Dedifferentiated amniotic fluid mesenchymal stem cell (primary cell): ENCODE results near the gene EIF4G2.
"Not testable (repeated sequence)": the region's sequence is repeated elsewhere in the genome, so short reads cannot be mapped to it uniquely, and the experiment has no call there.

ENCODE experiments used
- DNase-seq: peaks from one replicate; pipeline ENCODE4 v3.0.0-alpha.2; 2016; ENCODE audit errors: extremely low spot score

The EIF4G2 gene

GRCh38 chr11:10808553-10809372 lies at the start of gene EIF4G2:
TSS of gene EIF4G2 (minus strand) at chr11:10808926.
- DNase-seq: peak; percentile 98

GRCh38 chr11:10857709-10858438 lies 49.1 kb upstream of the EIF4G2 start, which contains the start of gene ZBED5:
TSS of gene ZBED5 (minus strand) at chr11:10858053. CDS start at chr11:10854945, 3,108 bp downstream.
- DNase-seq: peak; percentile 96

DNA sequence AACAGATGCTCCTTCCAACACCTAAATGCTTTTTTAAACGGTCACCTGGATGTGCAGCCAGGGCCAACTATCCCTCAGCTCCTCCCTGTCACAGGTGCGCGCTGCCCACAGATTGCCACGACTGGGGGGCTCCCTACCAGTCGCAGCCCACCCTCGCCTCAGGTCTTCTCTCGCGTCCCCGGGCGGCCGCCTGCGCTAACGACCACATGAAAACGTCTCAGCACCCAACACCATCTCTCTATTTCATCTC lies 48.7 kb upstream of the EIF4G2 start:
- no peak for DNase-seq

DNA sequence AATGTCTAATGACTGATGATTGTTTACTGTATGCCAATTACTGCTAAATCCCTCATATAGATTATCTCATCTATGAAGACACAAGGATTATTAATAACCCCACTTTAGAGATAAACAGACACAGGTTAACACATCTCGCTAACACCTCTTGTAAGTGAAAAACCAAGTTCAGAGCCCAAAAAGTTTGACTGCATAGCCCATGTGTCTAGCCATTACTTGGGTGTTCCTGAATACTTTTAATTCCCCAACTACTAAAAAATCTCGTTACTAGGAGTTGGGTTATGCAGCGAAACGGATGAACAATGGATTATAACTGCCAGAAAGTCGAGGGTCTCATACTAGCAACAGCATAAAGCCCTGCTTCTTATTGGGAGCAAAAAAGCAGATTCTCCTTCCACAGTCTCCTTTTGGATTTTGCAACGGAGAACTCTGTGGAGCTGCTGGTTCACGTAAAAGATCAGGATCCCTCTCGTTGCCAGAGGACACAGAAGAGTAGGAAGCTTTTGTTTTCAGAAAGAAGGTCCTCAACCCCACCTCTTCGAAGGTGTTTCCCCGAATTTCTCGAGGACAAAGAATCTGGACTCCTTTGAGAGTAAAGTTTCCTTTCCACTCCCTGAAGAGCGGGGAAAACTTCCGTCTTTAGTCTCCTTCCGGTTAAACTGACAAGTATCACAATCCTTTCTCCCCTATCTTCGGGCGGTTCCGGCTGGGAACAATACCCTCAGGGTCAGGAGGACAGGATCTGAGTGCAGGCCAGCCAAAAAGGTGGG lies 48.1 kb upstream of the EIF4G2 start:
- DNase-seq: no peak

- DNase-seq: no peak
Observed at GRCh38 chr11:10855295-10855694, 46.6 kb upstream of the EIF4G2 start.

- no peak for DNase-seq
Observed at GRCh38 chr11:10847960-10848860, 39.5 kb upstream of the EIF4G2 start.

DNA sequence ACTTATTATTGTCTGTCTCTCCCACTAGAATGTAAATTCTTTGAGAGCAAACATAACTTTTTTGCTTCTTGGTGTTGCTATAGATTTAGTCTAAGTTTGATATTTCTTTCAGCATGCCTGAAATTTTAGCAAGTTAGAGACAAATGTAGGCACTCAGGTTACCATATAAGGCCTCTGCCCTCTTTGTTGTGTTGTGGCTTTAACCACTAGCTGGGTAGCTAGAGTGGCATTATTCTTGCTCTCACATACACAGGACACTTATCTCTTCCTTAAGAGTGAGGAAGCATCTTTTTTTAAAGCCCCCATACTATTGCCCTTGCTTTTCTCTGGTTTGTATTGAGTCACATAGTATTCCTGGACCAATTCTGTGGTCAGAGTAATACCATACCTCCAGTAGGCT lies 37.9 kb upstream of the EIF4G2 start:
- DNase-seq: no peak

DNA sequence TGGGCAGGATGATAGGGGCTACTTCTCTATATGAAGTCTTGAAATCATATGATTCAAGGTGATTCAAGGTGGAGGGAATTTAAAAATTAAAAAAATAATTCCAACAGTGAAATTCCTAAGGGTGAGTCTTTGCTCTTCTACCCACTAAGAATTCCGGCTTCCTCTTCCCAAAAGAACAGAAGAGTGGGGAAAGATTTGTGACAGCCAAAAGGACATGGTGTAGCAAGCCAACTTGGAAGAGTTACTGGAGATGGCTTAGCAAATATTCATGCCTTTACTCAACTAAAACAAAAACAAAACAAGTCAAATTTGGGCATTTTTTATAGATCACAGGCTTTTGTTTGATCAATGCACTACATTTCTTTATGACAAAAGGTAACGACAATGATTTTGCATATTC lies 36.9 kb upstream of the EIF4G2 start:
- no peak for DNase-seq

DNA sequence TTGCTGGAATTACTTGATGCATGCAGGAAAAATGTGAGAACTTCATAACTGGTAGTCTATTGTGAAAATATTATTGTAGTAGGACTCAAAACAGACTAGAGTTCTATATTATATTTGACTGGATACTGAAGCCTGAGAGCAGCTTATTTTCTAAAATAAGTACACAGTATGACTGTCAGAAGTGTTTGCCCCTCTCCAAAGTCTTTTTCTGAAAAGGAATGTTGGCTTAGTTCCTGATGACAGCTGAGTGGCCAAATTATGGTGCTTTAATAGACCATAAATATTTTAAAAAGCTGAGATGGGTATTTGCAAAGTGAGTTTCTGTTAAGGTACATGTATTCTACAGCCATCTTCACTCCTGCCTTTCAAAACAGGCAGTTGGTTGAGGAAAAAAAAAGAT lies 36.1 kb upstream of the EIF4G2 start:
- DNase-seq: no peak

GRCh38 chr11:10844356-10844755 lies 35.6 kb upstream of the EIF4G2 start:
- DNase-seq: no peak

DNA sequence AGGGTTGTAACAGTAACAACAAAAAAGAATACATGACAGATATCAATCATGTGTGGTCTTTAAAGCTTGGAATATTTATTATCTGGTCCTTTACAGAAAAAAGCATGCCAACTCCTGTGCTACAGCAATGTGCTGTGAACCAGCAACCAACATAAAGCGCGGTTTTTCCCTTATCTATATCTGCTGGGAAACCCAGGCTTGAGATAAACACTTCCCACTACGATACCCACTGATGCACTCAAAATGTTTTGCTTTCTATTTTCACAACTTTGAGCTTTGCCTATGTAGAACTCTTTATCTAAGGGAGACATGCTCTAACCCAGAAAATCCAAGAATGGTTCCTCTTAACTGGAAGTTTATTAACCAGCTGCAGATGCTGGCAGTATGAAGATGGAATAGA lies 30.2 kb upstream of the EIF4G2 start:
- DNase-seq: no peak

DNA sequence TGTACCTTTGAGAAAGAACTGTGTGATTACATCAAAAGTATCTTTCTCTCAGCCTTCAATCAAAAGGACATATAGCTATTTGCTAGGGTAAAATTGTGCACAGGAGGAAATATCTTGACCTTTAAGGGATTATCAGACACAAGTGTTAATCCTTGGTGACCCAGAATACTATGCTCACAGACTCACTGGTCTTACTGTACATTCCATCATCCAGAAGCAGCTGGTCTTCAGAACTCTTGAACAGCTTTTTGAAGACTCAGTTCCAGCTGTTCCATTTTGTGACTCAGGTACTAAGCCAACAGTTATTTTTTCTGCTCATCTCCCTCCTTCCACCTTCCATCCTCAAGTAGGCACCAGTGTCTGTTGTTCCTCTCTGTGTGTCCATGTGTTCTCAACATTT lies 29.4 kb upstream of the EIF4G2 start:
- no peak for DNase-seq

GRCh38 chr11:10836884-10837283 lies 28.2 kb upstream of the EIF4G2 start:
- DNase-seq: not testable (repeated sequence)

DNA sequence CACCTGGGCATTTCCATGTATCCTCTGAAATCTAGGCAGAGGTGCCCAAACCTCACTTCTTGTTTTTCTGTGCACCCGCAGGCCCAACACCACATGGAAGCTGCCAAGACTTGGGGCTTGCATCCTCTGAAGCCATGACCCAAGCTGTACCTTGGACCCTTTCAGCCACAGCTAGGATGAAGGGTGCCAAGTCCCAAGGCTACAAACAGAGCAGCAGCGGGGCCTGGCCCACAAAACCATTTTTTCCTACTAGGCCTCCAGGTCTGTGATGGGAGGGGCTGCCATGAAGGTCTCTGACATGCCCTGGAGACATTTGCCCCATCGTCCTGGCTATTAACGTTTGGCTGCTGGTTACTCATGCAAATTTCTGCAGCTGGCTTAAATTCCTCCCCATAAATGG lies 20.4 kb upstream of the EIF4G2 start:
- DNase-seq: no peak

DNA sequence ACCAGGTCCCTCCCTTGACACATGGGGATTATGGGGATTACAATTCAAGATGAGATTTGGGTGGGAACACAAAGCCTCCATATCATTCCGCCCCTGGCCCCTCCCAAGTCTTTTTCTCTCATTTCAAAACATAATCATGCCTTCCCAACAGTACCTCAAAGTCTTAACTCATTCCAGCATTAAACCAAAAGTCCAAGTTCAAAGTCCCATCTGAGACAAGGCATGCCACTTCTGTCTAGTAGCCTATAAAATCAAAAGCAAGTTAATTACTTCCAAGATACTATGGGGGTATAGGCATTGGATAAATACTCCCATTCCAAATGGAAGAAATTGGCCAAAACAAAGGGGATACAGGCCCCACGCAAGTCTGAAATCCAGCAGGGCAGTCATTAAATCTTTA lies 19.7 kb upstream of the EIF4G2 start:
- DNase-seq: no peak

DNA sequence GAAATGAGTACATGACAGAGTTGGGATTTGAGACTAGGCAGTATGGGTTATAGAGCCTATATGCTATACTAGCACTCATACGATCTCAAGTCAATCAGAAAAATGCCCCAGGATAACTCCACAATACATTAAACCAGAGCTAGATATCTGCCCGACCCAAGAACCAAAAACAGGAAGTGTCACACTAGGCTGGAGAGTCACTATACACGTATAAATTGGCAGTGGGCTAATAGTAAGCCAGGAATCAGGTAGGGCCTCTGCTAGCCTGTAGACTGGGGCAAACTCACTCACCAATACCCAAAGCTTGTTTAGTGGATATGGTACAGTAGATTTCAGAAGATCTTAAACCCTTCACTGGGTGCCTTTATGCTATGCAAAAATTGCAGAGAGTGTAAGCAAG lies 16.2 kb upstream of the EIF4G2 start:
- no peak for DNase-seq

DNA sequence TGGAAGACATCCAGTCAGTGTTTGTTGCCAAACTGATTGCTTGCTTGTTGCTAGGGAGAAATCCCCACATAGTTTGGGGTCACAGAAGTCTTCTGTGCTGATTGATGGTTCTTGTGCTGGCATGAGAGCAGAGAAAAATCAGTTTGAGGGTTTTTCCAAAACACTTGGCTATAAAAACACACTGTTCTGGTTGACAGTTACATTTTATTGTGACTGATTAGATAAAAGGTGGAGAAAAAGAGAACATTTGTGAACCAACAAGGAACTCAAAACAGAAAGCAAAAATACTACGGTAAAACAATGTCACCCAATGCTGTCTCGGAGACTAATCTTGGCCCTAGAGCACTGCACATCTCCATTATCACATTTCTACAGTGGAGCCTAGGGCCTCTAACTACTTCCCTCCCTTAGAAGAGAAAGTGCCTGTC lies 14.4 kb upstream of the EIF4G2 start:
- DNase-seq: no peak

- not testable (repeated sequence) for DNase-seq
Observed at GRCh38 chr11:10822491-10822890, 13.8 kb upstream of the EIF4G2 start.

DNA sequence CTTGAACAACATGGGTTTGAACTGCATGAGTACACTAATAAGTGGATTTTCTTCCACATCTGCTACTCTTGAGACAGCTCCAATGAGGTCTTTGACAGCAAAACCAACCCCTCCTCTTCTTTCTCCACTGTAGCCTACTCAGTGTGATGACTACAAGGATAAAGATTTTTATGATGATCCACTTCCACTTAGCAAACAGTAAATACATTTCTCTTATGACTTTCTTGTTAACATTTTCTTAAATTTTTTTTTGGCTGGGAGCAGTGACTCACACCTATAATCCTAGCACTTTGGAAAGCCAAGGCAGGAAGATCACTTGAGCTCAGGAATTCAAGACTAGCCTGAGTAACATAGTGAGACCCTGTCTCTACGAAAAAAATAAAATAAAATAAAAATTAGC lies 9.9 kb upstream of the EIF4G2 start:
- peak; percentile 38 for DNase-seq

DNA sequence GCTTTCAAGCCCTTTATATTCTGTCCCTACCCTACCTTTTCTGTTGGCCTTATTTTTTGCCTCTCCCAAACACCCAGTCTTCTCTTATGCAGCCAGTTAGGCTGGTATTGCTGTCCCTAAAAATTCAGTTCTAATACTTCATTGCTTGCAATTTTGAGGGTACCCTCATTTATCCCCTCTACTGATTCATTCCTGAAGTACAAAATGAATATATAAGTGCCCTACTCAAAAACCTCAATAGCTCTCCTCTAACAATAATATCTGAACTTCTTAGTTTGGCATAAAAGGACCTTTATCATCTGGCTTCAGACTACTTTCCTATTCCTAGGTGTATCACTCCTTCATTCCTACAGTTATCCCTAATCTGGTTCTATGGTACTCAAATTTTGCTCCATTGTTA lies 5.2 kb upstream of the EIF4G2 start:
- DNase-seq: no peak

GRCh38 chr11:10809373-10810160 lies 841 bp upstream of the EIF4G2 start:
- peak; percentile 20 for DNase-seq
